ENCODE measurements around the gene EME2.

DNA sequence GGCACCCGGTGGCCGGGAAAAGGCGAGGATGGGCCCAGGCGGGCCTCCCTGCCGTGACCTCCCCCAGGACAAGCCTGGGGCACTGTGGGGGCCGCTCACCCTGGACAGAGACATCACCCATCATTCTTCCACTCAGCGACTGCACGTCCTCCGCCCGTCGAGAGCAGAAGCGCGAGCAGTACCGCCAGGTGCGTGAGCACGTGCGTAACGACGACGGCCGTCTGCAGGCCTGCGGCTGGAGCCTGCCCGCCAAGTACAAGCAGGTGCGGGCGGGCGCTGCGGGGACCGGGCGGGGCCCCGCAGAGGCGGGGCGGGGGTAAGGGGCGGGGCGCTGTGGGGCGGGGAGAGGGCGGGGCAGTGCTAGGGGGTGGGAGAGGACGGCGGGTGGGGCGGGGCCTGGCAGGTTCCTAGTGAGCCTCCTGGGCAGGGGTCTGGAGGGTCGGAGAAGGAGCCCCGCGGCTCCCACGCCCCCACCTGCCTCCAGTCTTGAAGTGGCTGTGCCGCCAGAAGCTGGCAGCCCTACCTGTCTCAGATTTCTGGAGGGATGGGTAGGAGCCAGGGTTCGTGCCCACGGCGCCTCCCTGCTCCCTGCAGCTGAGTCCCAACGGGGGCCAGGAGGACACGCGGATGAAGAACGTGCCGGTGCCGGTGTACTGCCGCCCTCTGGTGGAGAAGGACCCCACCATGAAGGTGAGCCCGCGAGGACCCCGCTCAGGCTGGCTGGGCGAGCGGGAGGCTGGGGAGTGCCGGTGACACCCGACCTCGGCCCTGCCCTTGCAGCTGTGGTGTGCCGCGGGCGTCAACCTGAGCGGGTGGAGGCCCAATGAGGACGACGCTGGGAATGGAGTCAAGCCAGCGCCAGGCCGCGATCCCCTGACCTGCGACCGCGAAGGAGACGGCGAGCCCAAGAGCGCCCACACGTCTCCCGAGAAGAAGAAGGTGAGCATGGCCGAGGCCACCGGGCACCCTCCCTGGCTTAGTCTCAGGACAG is 8.8 kb upstream of the EME2 start:
- TF ChIP-seq, protein P1, sequence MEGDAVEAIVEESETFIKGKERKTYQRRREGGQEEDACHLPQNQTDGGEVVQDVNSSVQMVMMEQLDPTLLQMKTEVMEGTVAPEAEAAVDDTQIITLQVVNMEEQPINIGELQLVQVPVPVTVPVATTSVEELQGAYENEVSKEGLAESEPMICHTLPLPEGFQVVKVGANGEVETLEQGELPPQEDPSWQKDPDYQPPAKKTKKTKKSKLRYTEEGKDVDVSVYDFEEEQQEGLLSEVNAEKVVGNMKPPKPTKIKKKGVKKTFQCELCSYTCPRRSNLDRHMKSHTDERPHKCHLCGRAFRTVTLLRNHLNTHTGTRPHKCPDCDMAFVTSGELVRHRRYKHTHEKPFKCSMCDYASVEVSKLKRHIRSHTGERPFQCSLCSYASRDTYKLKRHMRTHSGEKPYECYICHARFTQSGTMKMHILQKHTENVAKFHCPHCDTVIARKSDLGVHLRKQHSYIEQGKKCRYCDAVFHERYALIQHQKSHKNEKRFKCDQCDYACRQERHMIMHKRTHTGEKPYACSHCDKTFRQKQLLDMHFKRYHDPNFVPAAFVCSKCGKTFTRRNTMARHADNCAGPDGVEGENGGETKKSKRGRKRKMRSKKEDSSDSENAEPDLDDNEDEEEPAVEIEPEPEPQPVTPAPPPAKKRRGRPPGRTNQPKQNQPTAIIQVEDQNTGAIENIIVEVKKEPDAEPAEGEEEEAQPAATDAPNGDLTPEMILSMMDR (conservative IDR thresholded peaks at IDR 0.05; ENCODE audit: low read depth, low read length), result peak; percentile 45; the same call in 1 of the 2 replicates
- no peak for TF ChIP-seq EZH2 (IDR thresholded peaks at IDR 0.05; ENCODE audit: borderline replicate concordance, low read depth, low read length, poor library complexity, severe bottlenecking)

Measured in A673 (cell line).